Medulla oblongata (tissue), 1 donor: ENCODE measurements around the gene TRIM67.
"Not testable (repeated sequence)": the region's sequence is repeated elsewhere in the genome, so short reads cannot be mapped to it uniquely, and the experiment has no call there.

Source experiments
- DNase-seq: peaks from one replicate; pipeline ENCODE4 v3.0.0-alpha.2; 2015; ENCODE audit errors: extremely low spot score

TRIM67 gene

GRCh38 chr1:231158141-231158540 lies 3.7 kb upstream of the TRIM67 start:
- DNase-seq = not testable (repeated sequence)

GRCh38 chr1:231159202-231159962 lies 2.5 kb upstream of the TRIM67 start:
- no peak for DNase-seq

- DNase-seq = no peak
These were observed 1.7 kb upstream of the TRIM67 start for GRCh38 chr1:231159963-231160761.

GRCh38 chr1:231160895-231161666 lies 777 bp upstream of the TRIM67 start:
- DNase-seq = no peak

GRCh38 chr1:231162297-231162969 lies 575 bp downstream of the TRIM67 start:
- no peak for DNase-seq

- no peak for DNase-seq
These were observed 1.3 kb downstream of the TRIM67 start for GRCh38 chr1:231162970-231163829.

- no peak for DNase-seq
These were observed 2.1 kb downstream of the TRIM67 start for GRCh38 chr1:231163830-231164427.

GRCh38 chr1:231165371-231165770 lies 3.5 kb downstream of the TRIM67 start:
- no peak for DNase-seq

DNA sequence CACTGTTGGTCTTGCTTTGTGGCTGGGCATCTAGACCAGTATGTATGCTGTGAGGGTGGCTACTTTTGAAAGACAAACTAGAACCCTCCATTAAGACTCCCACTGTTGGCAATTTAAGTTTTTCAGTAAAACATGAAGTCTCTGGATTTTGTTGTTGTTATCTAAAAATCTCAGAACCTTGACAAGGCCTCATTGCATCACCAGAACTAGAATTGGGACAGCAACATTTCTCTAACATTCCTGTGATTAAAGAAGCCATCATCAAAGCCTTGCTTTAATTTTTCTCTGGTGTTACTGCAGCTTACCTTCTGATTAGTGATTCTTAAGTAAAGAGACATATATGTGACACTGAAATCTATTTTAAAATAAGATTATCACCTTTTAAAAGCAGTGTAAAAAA lies 4.5 kb downstream of the TRIM67 start:
- DNase-seq = no peak

DNA sequence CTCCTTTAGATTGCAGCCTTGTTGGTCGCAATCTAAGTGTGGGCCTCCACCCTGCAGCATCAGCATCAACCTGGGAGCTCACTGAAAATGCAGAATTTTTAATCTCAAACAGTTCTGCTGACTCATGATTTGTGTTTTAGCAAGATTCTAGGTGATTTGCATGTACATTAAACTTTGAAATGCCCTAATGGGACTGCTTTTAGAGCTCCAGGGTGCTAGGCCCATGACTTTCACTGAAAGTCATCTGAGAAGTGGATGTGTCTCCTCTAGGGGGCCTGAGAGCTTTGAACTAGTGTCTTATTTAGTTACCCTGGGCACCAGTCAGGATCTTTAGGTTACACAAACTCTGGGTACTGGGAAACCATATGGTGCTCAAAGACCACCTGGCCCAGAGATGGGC lies 9.0 kb downstream of the TRIM67 start:
- DNase-seq = no peak

GRCh38 chr1:231171623-231172197 lies 9.9 kb downstream of the TRIM67 start:
- no peak for DNase-seq

GRCh38 chr1:231172411-231172810 lies 10.6 kb downstream of the TRIM67 start:
- no peak for DNase-seq

- no peak for DNase-seq
These were observed 14.6 kb downstream of the TRIM67 start for GRCh38 chr1:231176421-231176820.

- DNase-seq = no peak
These were observed 15.4 kb downstream of the TRIM67 start for GRCh38 chr1:231177226-231177625.

DNA sequence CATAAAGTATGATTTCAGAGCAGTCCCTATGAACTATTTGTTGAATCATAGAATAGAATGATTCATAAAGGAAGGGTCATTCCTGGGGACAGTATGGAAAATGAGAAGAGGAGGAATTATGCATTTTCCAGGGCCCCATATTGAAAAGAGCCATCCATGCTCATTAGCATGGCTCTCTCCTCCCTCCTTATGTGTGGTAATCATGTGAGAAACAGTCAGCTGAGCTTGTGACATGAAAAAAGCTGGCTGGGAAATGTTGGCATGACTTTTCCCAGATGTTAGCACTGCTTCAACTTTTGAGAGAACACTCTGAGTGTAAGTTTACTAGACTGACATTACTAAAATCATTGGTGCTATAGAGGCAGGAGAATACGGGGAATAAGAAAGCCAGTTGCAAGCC lies 16.1 kb downstream of the TRIM67 start:
- DNase-seq = no peak

DNA sequence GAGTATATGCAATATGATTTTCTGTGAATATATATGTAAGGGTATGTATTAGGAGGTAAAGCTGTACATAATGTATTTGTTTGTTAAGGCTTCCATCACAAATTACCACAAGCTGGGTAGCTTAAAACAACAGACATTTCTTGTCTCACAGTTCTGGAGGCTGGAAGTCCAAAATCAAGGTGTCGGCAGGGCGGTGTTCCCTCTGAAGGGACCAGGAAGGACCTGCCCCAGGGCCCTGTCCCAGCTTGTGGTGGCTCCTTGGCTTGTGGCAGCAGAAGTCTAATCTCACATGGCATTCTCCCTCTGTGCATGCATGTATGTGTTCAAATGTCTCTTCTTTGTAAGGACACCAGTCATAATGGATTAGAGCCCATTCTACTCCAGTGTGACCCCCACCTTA lies 17.1 kb downstream of the TRIM67 start:
- DNase-seq = no peak

GRCh38 chr1:231180034-231180433 lies 18.2 kb downstream of the TRIM67 start:
- DNase-seq = no peak

- DNase-seq = no peak
These were observed 19.4 kb downstream of the TRIM67 start for GRCh38 chr1:231181271-231181670.

DNA sequence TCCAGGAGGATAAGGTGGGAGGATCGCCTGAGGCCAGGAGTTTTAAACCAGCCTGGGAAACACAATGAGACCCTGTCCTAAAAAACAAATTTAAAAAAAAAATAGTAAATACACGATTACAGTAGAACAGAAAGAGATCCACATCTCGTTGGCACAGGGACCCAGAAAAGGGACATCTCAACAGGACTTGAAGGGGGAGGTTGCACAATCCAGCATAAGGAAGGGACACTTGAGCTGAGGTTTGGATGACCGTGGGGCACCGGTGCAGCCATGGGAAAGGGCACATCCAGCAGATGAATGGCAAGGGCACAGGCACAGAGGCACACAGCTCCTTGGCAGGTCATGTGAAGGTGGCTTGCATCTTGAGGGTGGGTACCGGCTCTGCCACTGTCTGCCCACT lies 20.5 kb downstream of the TRIM67 start:
- no peak for DNase-seq
